Stimulated activated CD8-positive, alpha-beta memory T cell treated with anti-CD3 and anti-CD28 coated beads, Interleukin-4, amount 100 ng/mL, for 24 hours (primary cell): ENCODE results near the gene GPR157.
"Not testable (repeated sequence)": the region's sequence is repeated elsewhere in the genome, so short reads cannot be mapped to it uniquely, and the experiment has no call there.

Experiments
- DNase-seq: peaks from one replicate; pipeline ENCODE4 v3.0.0-alpha.2; 2020; ENCODE audit warnings: low read depth

The GPR157 gene

GRCh38 chr1:9128520-9129265, at the start of gene GPR157:
Gene GPR157 (minus strand): TSS chr1:9129102. CDS start chr1:9129027, 75 bp downstream.
- DNase-seq: peak; percentile 59

- DNase-seq: no peak
Measured at GRCh38 chr1:9174762-9175161, 45.9 kb upstream of the GPR157 start.

DNA sequence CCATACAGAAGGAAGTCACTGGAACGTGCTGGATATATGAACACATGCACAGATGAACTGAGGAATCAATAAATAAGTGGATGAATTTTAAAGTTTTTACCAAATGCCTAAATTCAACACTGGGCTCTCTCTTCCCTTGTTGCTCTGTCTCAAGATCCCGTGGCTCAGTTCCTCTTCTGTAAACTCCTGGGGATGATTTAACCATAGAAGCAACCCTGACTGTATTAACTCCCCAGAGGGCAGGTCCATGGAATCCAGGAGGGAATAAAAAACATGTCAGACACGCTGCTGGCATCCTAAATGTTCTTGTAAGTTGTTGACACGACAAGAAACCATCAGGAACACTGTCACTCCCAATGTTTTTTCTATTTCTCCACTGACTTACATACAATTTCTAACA, 45.3 kb upstream of the GPR157 start:
- no peak for DNase-seq

DNA sequence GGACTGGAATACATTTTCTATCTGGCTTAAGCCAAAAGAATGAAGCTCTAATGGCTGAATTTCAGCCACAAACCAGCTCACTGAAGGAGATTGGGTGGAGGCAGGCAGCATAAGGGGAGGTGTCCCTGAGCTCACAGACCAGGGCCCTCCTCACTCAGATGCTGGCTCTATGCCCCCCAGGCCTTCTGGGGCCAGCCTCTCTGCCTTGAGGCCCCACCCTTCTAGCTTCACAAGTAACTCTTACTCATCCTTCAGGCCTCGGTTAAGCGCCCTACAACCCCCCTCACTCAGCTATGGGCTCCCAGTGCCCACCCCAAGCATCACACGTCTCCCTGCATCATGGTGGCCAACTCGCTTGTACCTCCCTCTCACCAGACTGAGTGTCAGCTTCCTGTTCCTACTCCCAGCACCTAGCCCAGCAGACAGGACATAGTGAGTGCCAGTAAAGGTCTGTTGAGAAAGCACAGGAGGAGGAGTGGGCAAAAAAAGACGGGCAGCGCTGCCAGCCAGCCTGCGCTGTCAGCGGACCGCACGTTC, 40.8 kb upstream of the GPR157 start:
- no peak for DNase-seq

DNA sequence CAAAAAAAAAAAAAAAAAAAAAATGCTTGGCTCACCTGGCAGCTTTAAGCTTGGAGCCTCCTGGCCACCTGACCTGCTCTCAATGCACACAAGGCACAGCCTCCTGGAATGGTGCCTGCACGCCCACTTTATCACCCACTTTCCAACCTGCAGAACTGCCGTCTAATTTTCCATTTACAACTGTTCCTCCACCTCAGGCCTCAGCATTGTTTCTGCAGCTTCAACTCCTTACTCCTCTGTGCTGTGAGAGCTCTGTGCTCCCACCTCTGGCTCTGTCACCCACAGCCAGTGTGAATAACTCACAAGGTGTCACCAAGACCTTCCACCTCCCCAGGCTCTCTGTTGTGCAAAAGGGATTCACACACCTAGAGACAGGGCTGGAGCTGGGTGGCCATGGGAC, 38.7 kb upstream of the GPR157 start:
- DNase-seq: no peak

GRCh38 chr1:9166289-9167235, 37.7 kb upstream of the GPR157 start:
- no peak for DNase-seq

DNA sequence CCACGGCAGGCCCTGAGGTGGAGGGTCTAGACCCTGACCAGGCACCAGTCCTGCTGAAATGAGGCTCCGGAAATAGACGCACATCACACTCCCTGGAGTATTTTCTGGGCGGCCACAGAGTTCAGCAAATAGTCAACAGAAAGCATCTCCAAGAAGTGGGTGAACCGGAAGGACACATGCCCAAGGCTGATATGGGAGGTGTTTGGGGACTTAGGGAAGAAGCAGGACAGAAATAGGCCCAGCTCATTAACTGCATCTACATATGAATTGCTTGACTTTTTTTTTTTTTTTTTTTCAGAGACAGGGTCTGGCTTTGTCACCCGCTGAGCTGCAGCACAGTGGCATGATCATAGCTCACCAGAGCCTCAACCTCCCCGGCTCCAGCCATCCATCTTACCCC, 36.5 kb upstream of the GPR157 start:
- no peak for DNase-seq

- no peak for DNase-seq
Measured at GRCh38 chr1:9164919-9165318, 36.0 kb upstream of the GPR157 start.

DNA sequence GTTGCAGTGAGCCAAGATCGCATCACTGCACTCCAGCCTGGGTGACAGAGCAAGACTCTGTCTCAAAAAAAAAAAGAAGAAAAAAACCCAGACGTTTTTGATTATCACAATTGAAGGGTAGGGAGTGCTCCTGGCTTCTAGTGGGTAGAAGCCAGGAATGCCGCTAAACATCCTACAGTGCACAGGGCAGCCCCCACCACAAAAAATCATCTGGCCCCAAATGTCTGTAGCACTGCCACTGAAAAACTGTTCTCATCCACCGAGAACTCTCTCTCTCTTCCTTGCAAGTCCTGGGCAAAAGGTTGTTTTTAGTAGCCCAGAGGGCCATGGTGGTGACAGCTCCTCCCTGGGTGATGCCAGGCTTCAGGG, 35.6 kb upstream of the GPR157 start:
- DNase-seq: no peak

GRCh38 chr1:9161963-9162362, 33.1 kb upstream of the GPR157 start:
- DNase-seq: no peak

GRCh38 chr1:9161342-9161741, 32.4 kb upstream of the GPR157 start:
- DNase-seq: no peak

DNA sequence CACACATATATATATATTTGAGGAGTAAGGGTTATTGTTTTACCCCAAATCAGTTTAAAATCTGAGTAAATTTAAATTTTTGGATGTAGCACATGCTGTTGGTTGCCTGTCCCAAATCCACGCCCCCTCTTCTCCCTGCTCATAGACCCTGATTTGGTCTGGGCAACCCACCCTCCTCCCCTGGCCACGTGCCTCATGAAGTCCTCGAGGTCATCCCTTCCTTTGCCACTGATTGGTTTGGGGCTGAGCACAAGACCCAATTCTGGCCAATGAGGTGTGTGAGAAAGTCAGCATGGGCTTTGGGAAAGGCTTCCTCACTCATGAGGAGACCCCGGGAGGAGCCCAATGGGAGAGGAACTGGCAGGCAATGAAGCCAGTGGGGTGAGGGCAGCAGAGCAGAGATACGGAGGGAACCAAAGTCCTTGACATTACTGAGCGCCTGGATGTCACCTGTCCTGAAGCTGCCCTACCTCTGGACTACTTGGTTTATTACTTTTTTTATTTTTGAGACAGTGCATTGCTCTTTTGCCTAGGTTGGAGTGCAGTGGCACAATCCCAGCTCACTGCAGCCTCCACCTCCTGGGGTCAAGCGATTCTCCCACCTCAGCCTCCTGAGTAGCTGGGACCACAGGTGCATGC, 31.3 kb upstream of the GPR157 start:
- no peak for DNase-seq

DNA sequence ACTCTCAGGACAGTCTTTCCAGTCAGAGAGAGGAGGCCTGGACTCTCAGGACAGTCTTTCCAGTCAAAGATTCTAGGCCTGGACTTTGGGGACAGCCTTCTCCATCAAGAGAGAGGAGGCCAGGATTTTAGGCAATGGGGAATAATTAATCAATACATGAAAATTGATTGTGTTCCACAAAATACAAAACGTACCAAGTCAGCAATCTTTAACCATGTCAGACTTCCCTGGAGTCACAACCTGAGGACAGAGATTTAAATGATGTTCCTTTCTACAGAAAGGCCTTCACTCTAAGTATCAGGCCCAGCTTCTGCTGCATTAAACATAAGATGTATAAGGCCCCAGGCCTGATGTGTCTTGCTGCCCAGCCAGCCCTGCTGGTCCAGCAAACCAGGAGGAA, 27.0 kb upstream of the GPR157 start:
- no peak for DNase-seq

- not testable (repeated sequence) for DNase-seq
Measured at GRCh38 chr1:9155405-9155804, 26.5 kb upstream of the GPR157 start.

GRCh38 chr1:9153152-9153551, 24.2 kb upstream of the GPR157 start:
- DNase-seq: no peak

DNA sequence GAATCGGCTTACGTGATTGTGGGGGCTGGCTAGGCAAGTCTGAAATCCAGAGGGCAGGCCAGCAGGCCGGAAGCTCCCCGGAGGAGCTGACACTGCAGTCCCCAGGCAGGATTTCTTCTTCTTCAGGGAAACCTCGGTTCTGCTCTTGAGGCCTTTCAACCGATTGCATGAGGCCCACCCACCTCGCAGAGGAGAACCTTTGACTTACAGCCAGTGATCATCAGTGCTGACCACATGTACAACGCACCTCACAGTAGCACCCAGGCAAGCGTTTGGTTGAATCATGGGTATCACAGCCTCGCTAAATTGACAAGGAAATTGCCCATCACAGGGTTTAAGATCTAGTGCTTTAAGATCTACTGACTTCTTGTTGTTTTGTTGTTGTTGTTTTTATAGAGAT, 23.6 kb upstream of the GPR157 start:
- DNase-seq: no peak

DNA sequence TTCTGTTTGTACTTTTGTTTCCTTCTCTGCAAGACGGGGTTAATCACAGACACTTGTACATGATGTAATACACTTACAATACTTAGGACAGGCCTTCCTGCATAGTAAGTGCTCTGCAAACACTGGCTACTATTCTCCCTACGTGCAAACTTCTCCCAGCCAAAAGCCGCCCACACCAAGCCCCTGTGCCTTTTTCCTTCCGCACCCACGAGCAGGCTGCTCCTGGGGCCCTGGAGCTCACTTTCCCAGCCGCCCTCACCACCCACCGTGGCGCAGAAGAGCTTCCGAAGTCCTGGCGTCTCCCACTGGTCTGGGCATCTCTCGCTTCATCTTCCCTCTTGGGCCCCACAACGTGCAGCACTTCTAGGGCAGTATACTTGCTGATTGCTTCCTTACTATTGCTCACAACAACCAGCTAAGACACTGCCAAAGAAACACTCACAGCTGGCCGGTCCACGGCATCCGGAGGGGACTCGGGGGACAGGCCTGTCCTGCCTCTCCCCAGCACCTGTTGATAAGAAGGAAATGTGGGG, 22.5 kb upstream of the GPR157 start:
- no peak for DNase-seq

DNA sequence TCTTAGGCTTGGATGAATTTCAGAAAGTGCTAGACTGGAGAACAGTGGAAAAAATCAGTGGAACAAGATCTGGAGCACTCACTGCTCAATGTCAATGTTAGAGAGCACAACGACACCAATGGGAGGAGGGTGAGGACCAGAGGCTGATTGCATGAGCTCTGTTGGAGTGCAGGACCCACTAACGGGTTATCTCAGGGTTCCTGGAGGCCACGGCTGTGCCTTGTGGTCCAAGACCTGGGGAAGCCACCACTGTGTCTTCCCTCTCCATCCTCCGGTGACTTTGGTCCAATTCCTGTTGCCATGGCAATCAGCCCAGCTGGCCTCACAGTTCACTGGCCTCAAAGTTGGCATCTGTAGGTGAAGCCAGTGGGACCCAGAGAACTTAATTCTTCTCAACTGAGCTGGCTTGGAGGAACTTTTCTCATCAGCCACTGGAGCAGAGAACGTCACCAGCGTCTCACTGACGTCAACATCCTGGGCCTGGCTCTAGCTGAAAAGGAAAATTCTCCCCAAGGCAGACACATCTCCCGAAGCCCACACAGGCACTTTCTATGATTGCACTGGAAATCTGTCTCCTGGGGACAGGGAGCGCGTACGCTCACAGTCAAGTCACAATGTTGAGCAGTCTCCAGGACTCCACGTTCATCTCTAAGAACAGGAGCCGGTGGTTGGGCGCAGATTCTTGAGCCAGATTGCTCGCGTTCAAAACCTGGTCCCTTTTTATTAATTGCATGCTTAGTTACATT, 21.9 kb upstream of the GPR157 start:
- no peak for DNase-seq

DNA sequence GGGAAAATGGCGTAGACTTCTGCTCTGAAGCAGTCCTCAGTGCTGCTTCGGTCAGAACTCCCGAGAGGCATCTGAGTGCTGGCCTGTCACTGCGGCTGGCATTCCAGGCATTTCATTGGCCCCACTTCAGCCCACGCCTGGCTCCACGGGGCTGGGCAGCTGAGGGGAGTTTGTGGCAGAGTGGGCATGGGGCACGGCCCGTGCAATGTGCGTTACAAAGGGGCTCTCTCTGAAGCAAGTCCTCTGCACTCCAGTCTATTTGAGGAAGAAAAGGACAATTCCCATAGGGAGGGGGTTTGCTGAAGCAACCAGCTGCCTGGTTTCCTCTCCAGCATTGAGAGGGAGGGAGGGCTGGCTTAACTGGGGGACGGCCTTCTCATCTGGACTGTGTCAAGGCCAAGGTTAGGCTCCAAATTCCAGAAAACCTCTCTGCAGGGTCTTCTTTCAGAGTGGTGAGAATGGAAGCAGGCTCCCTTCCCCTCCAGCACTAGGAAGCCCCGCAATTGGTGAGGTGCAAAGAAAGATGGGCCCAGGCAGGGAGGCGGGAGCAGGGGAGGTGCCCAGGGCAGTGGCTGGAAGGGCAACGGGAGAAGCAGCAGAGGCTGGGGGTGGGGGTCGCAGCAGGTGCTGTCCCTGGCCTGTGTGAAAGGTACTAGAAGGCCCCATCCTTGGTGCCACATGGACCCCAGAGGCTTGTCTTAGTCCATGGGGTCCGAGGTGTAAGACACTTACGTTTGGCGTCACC, 21.1 kb upstream of the GPR157 start:
- DNase-seq: no peak

DNA sequence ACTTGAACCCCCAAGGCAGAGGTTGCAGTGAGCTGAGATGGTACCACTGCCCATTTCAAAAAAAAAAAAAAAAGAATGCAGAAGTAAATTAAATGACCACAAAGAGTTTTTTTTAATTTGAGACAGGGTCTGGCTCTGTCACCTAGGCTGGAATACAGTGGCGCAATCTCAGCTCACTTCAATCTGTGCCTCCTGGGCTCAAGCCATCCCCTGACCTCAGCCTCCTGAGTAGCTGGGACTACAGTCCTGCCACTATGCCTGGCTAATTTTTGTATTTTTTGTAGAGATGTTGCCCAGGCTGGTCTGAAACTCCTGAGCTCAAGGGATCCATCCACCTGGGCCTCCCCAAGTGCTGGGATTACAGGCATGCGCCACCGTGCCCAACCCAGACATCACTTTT, 20.2 kb upstream of the GPR157 start:
- no peak for DNase-seq

DNA sequence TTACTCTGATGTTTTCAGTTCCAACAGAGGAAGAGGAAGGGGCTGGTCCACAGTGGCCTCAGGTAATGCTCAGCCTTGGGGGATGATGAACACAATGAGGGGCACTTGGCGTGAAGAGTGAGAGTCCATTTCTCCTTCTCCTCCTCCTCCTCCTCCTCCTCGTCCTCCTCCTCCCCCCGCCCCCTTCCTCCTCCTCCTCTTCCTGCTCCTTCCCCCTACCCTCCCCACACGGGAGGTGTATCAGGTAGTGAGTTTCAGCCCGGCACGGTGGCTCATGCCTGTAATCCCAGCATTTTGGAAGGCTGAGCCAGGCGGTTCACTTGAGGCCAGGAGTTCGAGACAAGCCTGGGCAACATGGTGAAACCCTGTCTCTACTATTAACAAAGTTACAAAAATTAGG, 17.3 kb upstream of the GPR157 start:
- DNase-seq: no peak
